ENCODE data around the gene FKBP5. TPM values are rescaled to one million over a fixed set of nuclear protein-coding genes. Genes with fewer than 3 reads are reported as not detected.
"Not testable (repeated sequence)": the region's sequence is repeated elsewhere in the genome, so short reads cannot be mapped to it uniquely, and the experiment has no call there.

The FKBP5 gene
- total RNA-seq, 1 donor from 2014 or later: 156 TPM

DNA sequence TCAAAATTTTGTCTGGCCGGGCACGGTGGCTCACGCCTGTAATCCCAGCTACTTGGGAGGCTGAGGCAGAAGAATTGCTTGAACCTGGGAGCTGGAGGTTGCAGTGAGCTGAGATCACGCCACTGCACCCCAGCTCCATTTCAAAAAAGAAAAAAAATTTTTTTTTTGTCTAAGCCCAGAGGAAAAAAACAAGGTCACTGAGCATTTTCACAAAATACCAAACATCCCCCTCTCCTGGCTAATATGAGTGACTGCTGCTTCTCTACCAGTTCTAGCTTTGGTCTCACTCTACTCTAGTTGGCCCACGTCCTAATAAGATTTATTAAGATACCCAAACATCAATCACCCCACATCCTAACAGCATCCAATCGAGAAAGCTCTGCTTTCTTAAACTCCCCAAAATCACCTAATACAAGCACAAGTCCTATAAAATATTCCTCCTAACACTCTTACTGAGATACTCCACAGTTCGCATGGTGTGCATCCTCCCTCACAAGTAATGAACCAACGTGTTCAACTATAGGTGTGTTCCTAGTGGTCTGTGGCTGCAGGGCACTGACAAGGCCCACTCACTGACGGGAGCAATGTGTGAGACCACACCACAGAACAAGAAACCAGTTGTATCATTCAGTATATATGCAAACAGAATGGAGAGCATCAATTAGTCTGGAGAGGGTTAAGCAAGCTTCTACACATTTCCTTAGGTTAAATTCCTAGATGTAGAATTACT is 64.2 kb downstream of the FKBP5 start:
- peak; percentile 24 for ATAC-seq
- DNase-seq (ENCODE audit: low spot score): no peak

GRCh38 chr6:35622283-35622682 is 66.4 kb downstream of the FKBP5 start:
- ATAC-seq: no peak
- DNase-seq (ENCODE audit: low spot score): no peak

DNA sequence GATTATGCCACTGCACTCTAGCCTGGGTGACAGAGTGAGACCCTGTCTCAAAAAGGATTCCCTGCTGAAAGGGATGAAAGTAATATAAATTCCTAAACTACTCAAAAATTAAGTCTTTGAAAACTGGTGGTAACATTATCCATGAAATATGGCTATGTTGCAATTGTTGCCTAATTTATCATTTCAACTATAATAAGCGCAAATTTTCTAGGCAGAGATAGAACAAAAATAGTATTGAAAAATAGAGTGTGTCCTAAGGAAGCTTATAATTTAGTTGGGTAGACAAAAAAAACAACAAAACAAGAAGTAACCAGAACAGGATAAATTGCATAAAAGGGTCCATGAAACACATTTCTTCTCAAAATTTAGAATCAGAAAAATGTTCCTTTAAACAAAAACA is 68.0 kb downstream of the FKBP5 start:
- DNase-seq (ENCODE audit: low spot score) (no peak), ATAC-seq (no peak)

GRCh38 chr6:35613762-35614161 is 75.0 kb downstream of the FKBP5 start:
- ATAC-seq: no peak

DNA sequence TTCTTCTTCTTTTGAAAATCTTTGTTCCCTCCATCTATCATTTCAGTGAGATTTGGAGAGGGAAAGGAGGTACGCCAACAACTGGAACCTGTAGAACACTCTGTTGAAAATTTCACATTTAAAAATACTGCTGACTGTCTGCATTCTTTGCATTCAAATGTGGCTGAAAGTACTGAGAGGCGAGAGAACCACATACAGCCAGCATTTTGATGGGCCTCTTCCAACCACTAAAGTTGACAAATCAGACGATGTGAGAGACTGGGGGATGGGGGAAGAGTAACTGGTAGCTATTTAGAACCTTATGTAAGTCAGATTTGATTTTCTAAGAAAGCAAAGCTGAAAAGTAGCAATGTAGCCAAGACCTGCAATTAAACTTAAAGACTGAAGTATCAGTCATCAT is 77.5 kb downstream of the FKBP5 start:
- no peak for DNase-seq (ENCODE audit: low spot score)
- ATAC-seq: peak; percentile 12

More at GRCh38 chr6:35613762-35614161, 75.0 kb downstream of the FKBP5 start:
- DNase-seq (ENCODE audit: low spot score): no peak

DNA sequence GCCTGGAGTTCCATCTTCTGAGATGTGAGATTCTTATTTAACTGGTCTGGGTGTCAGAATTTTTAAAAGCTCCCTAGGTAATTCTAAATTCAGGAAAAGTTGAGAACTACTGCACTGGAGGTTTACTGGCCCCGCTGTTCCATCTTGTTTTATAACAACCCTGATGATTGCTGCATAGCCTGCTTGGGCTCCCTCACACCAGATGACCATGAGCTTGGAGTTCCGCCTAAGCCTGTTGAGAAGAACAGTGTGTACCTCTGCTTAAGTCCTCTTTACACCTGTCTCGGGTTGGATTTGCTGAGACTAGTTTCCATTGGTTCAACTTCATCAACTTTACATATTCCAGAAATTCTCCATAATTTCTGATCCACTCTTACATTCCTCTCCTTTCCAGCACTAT is 77.9 kb downstream of the FKBP5 start:
- DNase-seq (ENCODE audit: low spot score) (no peak), ATAC-seq (peak; percentile 51)

DNA sequence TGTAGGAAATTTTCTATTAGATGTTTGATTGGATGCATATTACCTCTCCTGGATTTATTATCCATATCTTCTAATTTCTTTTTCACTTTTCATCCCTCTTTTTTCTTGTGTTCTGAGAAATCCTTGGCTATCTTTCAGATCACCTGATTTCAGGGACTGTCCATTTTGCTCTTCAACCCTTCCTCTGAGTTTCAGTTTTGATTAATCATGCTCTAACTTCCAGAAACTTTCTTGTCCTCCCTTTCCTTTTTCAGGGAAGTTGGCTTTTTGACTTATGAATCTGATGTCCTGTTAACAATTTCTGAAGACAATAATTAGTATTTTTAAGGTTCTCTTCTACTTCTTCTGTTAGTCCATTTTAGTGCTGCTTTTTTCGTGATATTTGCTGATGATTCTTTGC is 79.1 kb downstream of the FKBP5 start:
- no peak for DNase-seq (ENCODE audit: low spot score)
- no peak for ATAC-seq

DNA sequence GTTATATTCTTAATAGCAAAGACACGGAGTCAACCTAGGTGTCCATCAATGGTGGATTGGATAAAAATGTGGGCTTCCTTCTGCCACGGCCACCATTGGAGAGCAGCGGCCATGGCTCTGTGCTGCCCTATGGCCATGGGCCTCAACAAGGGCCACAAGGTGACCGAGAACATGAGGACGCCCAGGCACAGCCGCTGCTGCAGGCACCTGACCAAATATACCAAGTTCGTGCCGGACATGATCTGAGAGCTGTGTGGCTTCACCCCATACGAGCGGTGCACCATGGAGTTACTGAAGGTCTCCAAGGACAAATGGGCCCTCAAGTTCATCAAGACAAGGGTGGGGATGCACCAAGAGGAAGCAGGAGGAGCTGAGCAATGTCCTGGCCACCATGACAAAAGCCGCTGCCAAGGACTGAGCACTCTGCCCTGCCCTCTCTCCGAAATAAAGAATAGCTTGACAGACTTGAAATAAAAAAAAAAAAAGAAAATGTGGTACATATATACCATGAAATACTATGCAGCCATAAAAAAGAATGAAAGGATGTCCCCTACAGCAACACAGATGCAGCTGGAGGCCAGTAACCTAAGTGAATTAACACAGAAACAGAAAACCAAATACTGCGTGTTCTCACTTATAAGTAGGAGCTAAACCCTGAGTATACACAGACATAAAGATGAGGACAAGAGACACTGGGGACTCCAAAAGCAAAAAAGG is 81.0 kb downstream of the FKBP5 start:
- ATAC-seq: no peak
- DNase-seq (ENCODE audit: low spot score): no peak

- ATAC-seq (no peak), DNase-seq (ENCODE audit: low spot score) (no peak)
These were observed 83.1 kb downstream of the FKBP5 start for GRCh38 chr6:35605600-35605999.

DNA sequence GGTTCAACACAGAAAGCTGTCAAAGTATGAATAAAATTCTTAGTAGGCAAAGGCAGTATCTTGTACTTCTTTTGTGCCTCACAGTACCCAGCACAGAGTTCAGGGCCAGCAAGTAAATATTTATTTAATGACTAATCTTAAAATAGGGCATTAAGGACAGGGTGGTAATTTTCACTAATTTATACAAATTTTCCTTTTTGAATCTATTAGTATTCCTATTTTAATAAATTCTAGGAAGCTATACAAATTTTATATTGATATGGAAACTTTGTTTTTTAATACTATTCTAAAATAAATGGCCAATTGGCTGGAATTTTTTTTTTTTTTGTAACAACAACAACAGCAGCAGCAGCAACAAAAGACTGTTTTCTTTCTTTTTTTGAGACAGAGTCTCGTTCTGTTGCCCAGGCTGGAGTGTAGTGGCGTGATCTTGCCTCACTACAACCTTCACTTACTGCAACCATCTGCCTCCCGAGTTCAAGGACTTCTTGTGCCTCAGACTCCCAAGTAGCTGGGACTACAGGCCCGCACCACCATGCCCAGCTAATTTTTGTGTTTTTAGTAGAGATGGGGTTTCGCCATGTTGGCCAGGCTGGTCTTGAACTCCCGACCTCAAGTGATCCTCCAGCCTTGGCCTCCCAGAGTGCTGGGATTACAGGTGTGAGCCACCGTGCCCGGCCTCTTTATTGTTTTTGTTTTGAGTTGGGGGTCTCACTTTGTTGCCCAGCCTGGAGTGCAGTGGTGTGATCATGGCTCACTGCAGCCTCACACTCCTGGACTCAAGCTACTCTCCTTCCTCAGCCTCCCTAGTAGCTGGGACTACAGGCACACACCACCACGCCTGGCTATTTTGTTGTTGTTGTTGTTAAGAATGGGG is 85.2 kb downstream of the FKBP5 start:
- DNase-seq (ENCODE audit: low spot score): no peak
- peak; percentile 65 for ATAC-seq

- DNase-seq (ENCODE audit: low spot score) (no peak), ATAC-seq (peak; percentile 73)
These were observed 86.4 kb downstream of the FKBP5 start for GRCh38 chr6:35602133-35602946.

DNA sequence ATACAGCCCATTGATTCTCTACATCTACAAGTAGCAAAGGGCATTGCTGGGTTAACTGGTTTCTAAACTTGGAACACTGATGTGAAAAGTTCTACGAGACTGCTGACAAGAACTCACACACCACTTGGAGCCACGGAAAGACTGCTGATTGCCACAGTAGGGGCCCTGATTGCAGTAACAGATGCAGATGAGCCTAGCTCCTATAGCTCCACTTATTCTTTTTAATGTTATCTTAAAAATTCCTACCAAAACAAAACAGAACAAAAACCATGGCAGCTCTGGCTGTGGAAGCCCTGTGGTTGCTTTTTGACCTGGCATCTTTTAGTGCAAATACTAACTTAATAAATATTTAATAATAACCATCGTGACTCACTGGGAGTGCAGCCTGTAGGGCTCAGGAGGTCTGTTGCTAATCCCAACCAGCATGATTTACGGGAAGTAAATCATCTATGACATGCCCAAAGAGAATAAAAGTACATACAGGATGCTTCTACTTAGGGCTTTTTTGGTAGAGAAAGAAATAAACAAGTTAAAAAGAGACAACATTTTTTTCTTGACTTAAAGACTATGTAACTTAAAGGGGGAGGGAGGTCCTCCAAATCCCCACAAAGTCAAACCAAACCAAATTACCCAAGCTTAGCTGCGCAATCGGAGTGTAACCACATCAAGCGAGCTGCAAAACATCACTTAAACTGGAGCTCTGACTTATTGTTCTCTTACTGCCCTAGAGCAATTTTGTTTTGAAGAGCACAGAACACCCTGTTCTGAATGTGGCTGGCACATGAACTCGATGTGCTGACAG is 87.2 kb downstream of the FKBP5 start:
- no peak for DNase-seq (ENCODE audit: low spot score)
- peak; percentile 64 for ATAC-seq

DNA sequence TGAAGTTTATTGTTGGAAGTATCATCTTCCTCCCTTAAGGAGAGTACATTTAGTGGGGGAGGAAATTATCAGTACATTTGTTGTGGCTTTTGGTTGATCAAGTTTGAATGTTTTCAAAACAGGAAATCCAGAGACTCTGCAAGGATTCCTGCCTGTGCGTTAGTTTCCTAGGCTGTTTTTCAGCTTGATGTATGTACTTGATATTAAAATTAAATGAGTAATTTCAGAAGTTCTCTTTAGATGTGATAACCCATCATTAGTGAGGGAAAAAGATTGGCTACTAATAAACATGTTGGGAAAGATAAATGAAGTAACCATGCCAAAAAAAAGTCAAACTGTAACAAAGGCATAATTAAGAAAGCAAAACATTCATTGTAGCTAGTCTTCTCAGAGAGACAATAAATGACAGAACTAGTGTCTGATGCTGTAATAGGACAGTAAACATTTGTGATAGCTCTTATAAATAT is 88.0 kb downstream of the FKBP5 start:
- DNase-seq (ENCODE audit: low spot score) (no peak), ATAC-seq (no peak)

GRCh38 chr6:35599761-35600658 is 88.7 kb downstream of the FKBP5 start:
- ATAC-seq (no peak), DNase-seq (ENCODE audit: low spot score) (no peak)

GRCh38 chr6:35598621-35599020 is 90.1 kb downstream of the FKBP5 start:
- not testable (repeated sequence) for ATAC-seq; DNase-seq (ENCODE audit: low spot score)

DNA sequence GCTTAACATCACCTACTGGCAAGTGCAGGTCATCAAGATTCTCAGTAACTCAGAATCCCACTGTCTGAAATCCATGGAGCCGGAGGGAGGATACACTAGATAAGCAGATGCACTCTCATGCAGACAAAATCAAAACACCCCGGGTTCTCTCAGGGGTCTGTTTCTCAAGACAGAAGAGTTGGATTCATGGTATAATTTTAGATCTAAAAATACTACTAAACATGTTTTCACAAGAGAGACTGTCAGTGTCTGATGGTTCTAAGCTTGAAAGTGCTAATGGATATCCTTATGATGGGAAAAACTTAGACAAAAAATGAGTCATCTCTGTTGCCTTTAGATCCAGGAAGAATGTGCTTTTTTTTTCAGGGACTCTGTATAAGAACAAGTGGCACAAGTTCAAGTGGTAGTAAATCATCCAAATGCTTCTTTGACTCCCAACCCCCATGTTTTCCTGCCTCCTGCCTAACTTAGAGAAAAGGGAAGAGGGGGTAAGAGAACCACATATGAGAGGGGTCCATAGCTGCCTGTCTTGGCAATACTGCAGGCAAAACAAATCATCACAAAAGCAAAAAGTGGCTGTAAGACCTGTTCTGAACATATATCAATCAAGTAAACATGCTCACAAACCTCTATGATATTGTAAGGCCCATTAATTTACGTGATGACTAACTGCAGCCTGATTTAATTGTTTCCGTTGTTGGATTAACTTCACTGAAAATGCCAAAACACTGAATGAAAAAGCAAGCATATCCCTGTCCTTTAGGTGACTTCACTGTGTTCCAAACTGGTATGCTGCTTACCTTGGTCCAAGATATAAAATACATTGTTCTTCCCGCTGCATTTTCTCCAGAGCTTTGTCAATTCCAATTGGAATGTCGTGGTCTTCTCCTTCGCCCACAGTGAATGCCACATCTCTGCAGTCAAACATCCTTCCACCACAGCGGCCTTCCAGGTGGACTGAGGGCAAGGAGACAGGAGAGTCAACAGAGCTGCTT is 92.0 kb downstream of the FKBP5 start:
- DNase-seq (ENCODE audit: low spot score) (no peak), ATAC-seq (no peak)

DNA sequence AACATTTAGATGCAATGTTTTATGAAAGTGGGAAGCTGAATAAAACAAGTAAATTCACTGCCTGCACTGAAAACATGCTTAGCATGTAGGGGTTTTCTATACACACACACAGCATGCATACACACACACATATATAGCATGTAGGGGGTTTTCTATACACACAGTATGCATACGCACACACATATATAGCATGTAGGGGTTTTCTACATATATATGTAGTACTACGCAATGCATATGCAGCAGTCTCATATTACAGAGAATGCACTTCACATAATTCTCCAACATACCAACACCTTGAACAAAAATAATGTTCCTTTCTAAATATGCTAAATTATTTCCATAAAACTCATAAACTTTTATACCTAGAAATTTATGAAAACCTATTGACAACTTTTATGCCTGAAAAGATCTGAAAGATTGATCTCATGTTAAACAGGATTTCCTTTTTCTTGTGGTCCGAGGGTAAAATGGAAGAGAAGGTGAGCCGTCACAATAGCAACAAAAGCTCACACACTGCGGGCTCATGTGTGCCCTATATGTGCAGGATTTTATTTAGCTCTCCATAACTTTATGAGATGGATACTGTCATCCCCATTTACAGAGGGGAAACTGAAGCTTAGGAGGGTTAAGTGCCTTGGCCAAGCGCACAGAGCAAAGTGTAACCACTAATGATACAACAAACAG is 94.1 kb downstream of the FKBP5 start:
- DNase-seq (ENCODE audit: low spot score) (no peak), ATAC-seq (no peak)
